Kidney capillary endothelial cell (primary cell): ENCODE results near the gene PDCD2L.
"Not testable (repeated sequence)": the region's sequence is repeated elsewhere in the genome, so short reads cannot be mapped to it uniquely, and the experiment has no call there.

ENCODE experiments used
- DNase-seq: peaks from one replicate; pipeline ENCODE4 v3.0.0-alpha.2; 2018; ENCODE audit warnings: low spot score

Gene PDCD2L

DNA sequence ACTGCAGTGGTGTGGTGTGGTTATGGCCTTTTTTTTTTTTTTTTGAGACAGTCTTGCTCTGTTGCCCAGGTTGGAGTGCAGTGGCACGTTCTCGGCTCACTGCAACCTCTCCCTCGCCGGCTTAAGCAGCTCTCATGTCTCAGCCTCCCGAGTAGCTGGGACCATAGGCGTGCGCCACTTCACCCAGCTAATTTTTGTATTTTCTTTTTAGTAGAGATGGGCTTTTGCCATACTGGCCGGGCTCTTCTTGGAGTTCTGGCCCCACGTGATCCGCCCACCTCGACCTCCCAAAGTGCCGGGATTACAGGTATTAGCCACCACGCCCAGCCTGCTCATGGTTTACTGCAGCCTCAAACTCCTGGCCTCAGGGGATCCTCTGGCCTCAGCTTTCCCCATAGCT is 7.0 kb downstream of the PDCD2L start:
- DNase-seq = no peak

DNA sequence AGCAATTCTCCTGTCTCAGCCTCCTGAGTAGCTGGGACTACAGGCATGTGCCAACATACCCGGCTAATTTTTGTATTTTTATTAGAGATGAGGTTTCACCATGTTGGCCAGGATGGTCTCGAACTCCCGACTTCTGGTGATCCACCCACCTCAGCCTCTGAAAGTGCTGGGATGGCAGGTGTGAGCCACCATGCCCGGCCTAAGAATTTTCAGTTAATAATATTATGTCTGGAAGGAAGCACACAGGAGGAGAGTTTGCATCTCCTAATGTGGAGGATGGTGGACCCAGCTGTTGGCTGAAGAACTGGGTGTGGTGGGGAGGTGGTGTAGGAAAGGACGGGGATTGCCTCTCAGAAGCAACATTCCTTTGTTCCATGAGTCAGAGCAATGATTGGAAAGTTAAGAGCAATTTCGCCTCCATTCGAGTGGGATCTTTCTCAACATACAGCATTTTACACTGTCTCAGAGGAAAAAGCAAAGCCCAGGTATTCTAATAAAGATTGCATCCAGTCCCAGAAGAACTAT is 11.9 kb downstream of the PDCD2L start:
- no peak for DNase-seq

DNA sequence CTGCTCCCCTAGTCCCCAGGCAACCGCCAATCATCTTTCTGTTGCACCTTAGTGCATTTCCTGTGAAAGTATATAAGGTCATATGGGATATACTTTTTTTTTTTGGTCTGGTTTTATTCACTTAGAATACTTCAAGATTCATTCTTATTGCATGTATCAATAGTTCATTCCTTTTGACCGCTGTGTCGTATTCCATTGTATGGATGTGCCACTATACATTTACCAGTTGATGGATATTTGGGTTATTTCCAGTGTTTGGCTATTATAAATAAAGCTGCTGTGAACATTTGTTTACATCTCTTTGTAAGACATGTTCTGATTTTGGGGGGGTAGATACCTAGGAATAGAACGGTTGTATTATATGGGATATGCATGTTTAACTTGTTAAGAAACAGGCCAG is 14.1 kb downstream of the PDCD2L start:
- no peak for DNase-seq

DNA sequence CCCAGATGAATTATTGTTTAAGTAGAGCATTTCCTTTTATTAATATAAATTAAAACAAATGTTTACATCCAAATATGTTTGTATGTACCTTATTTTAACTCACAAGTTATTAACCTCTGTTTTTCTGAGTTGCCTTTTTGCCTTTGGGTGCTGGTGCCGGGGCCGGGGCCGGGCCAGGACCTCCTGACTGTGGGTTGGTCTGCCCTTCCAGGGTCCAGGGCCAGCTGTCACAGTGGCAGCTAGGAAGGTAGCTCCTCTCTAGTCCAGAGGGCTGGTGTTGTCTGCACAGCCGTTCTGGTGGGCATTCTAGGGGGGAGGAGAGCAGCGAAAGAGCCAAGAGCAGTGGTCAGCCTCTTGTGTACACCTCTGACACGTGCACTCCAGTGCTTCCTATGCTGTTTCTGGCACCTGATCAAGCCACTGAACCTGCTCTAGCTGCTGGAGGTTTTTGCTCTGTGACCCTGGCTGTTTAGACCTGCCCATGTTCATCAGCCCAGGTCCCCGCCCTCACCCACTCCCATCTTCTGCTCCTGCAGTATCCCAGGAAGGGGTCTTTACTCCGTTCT is 22.0 kb downstream of the PDCD2L start:
- DNase-seq = no peak

DNA sequence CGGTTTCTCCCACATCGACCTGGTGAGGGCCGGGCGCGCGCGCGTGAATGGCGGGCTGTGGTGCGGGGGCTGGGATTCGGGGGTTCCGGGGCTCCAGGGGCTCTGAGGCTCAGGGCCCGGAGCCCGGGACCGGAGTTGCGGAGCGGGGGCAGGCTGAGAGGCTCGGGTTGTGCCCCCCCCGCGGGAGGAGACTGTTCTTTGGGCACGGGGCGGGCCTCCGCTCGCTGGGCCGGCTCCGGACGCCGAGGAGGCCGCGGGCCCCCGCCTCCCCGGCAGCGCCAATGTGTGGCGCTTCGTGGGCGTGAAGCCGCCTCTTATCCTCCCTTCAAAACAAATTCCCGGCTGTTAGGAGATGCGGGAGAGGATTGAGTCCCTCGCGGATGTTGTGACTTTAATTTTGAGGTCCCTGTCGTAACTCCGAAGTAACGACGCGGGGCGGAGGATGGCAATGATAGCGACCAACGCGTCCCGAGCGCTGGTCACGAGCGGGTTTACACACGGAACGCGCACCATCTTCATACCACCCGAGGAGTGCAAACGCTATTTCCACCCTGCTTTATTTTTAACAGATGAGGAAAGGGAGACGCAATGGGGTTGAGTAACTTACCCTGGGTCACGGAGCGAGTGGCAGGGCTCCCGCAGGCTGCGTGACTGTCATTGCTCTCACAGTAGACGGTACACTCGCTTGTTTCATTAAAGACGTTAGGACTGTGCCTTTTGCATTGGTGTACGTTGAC is 24.5 kb downstream of the PDCD2L start:
- peak; percentile 26 for DNase-seq

DNA sequence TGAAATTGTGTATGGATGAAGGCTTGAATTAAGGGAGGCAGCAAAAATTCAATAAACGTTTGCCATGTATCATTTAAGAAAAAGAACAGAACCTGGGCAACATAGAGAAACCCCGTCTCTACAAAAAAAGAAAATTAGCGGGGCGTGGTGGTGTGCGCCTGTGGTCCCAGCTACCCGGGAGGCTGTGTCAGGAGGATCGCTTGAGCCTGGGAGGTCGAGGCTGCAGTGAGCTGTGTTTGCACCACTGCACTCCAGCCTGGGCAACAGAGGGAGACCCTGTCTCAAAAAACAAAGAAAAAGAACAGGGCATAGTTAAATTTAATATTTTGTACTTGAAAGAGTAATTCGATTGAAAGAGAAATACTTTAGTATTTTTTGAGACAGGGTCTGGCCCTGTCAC is 25.4 kb downstream of the PDCD2L start:
- no peak for DNase-seq

DNA sequence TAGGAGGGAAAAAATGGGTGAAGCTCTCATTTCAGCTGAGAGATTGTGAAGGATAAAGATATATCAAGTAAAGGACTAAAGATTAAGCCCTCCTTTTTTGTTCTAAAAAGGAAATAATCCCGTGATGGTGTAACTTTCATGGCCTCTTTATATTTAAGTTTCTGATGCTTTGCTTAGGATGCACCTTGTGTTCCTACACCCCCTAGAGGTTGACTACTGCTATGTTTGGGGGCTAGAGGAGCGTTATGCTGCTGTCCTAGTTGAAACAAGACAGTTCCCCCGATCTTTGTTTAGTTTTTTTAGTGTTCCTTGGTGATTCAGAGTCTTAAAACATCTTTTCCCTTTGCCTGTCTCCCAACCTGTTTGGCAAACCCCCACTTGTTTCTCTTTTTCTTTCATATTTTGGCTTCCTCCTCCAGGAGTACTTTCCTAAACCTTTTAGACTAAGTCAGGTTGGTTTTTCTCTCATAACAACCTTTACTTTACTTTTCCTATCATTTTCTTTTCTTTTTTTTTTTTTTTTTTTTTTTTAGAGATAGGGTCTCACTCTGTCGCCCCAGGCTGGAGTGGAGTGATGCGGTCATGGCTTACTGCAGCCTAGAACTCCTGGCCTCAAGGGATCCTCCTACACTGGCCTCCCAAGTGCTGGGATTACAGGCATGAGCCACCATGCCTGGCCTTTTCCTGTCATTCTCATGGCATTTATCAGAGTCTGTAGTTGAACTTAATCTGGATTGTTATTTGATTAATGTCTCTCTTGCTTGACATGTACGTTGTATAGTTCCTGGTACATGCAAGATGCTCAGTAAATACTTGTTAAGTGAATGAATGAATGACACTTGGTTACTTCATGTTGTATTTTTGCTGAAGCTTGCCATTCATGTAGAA is 26.8 kb downstream of the PDCD2L start:
- DNase-seq = peak; percentile 57

DNA sequence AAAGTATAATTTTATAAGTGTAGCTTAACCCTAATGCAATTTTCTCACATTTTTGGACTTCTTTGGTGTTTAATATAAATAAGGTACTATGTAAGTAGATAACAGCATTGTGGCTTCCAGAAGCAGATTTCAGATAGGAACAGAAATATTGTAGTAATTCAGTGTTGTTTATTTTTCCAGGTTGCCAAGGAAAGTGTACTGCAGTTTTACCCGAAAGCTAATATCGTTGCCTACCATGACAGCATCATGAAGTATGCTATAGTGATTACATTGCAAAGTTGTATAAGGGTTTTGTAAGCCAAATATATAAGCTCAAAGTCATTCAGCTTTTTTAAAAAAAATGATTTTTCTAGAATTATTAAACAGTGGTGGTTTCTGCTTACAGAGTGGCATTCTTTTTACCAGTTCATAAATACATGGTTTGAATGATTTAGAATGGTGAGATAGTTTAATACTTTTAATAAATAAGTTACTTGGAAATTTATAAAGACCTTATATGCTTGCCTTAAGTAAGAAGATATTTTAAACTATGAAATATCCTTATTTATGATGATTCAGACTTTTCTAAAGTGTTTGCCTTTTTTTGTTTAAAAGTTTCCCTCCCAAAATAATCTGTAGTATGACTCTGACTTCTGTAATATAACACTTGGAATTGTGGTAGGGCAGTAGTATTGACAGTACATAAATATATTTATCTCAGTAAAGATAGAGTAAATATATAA is 27.6 kb downstream of the PDCD2L start:
- DNase-seq = no peak

DNA sequence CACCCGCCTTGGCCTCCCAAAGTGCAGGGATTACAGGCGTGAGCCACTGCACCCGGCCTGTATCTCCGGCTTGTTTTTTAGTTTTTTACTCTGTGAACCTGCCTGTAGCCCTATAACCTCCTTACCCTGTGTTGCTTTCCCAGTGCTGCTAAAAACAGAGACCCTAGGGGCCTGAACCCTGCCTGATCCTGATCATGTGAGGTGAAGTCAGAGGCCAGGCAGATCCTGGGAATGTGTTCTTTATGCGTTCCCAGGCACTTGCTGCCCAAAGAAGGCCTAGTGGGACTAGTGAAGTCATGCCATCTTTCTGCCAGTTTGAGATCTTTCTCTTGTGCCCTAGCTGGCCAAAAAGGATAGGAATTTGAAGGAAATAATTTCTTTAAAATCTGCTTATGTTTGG is 28.6 kb downstream of the PDCD2L start:
- DNase-seq = no peak

DNA sequence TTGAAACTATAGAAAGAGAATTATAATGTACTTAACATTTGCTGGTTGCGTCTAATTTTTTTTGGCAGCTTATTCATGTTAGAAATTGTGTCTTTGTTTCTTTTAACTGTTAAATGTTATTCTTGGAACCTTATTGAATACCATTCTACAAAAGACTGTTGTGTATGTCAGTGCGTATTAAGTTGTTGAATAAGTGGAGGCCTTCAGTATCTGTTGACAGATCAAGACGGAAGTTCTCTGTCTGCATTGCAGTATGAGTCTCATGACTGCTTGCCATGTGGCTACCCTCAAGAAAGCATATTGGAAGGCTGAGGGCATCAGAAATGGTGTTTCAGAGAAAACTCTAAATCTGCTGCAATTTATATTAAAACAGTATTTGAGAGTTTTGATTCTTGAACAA is 32.5 kb downstream of the PDCD2L start:
- no peak for DNase-seq

DNA sequence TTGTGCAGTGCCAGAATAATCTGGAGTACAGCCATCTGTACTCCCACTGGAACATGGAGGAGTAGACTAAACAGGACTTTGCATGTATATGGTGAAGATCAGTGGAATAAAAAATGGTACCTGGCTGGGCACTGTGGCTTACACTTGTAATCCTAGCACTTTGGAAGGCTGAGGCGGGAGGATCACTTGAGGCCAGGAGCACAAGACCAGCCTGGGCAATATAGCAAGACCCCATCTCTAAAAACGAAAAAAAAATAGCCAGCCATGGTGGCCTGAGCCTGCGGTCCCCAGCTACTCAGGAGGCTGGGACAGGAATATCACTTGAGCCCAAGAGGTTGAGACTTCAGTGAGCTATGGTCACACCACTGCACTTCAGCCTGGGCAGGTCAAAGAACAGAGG is 44.0 kb downstream of the PDCD2L start:
- DNase-seq = no peak

DNA sequence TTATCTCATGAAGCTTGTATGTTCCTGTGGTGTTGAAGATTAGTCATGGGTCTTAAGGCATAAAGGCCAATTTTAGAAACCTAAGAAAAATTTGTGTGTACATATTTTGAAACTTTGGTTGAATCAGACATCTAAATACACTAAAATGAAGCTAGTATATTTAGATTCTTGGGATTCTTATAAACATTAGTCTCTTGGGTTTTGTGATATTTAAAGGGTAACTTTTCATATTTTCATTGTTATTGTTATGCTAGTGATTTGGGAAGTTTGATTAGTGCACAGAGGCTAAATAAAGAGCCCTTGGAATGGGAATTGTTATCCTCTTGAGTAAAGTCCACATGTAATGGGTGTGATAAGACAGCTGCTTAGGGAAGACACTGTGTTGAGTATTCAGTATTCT is 48.5 kb downstream of the PDCD2L start:
- DNase-seq = no peak

DNA sequence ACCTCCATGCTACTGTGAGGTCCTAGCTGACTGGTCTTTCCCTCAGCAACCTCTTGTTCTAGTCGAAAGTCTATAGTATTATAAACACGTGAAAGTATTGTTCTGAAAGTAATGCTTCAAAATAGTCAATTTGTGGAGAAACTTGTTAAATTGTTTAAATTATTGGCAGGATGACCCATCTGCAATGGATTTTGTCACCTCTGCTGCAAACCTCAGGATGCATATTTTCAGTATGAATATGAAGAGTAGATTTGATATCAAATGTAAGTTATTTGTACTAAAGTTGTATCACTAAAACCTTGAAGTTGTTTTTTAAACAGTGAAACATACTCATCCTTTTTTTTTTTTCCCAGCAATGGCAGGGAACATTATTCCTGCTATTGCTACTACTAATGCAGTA is 49.9 kb downstream of the PDCD2L start:
- no peak for DNase-seq

DNA sequence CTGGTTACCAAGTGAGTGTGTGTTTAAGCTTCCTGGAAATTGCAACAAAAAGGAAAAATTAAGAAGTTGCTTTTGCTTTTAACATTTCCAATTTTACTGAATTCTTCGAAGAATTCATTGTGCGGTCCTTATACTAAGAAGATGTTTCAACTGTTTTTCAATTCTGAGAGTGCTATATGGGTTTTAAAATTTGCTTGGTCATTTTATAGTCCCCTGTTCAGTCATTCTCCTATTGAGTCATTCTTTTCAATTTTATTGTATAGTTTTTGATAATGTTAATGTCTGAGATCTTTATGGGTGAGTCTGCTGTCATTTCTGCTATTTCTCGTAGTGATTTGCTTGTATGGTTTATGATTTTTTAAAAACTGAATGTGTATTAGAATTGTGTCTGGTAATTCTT is 50.5 kb downstream of the PDCD2L start:
- DNase-seq = no peak

DNA sequence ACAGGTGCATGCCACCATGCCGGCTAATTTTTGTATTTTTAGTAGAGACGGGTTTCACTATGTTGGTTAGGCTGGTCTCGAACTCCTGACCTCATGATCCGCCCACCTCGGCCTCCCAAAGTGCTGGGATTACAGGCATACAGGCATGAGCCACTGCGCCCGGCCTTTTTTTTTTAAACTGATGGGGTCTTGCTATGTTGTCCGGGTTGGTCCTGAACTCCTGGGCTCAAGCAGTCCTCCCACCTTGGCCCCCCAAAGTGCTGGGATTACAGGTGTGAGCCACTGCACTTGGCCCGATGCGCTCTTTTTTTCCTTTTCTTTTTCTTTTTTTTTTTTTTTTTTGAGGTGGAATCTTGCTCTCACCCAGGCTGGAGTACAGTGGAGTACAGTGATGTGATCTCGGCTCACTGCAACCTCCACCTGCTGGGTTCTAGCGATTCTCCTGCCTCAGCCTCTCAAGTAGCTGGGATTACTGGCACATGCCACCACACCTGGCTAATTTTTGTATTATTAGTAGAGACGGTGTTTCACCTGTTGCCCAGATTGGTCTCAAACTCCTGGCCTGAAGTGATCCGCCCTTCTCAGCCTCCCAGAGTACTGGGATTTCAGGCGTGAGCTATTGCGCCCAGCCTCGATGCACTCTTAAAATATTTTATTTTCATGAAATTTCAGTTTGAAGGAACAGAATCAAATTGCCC is 51.7 kb downstream of the PDCD2L start:
- not testable (repeated sequence) for DNase-seq

DNA sequence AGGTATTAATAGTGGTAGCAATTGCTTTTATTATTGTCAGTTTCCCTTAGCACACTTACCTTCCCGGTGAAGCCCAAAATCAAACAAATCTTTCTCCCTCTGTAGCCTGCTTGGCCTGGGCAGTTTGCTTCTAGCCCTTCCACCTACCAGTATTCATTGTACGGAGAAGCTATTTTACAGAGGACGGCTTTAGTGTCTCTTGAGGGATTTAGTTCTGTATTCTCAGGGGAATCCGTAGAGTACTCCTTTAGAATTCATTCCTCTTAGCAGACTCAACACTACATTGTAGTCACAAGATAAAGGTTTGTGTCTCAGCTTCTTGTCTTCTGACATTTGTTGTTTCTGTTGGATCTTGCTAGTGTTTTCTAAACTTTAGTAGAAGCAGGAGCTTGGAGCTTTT is 53.2 kb downstream of the PDCD2L start:
- no peak for DNase-seq

DNA sequence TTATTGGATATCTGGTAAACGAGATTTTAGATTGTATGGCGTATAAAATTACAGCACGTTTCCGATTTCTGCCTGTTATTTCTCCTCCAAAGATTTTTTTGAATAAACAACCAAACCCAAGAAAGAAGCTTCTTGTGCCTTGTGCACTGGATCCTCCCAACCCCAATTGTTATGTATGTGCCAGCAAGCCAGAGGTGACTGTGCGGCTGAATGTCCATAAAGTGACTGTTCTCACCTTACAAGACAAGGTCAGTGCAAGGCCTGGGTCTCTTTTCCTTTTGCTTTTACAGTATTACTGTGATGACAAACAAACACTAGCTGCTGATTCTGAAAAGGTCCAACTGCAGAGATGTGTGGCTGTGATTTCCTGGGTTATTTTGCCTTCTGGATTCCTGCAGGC is 54.5 kb downstream of the PDCD2L start:
- no peak for DNase-seq

DNA sequence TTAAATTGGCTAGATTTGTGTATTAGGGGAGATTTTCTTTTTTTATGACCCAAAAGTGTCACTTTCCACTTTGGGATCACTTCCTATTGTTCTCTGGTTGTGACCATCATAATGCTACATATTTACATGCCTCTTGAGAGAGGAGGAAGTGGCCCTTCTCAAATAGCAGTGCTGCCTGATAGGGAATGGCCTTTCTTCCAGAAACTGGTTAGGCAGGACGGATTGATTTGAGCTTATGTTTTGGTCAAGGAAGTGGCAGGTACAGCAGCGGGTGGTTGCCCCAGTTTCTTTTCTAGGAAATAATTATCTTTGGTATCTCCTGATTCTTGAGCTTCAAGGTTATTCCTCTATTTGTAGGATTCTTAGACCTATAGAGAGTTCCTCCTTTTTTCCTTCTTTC is 55.4 kb downstream of the PDCD2L start:
- no peak for DNase-seq

DNA sequence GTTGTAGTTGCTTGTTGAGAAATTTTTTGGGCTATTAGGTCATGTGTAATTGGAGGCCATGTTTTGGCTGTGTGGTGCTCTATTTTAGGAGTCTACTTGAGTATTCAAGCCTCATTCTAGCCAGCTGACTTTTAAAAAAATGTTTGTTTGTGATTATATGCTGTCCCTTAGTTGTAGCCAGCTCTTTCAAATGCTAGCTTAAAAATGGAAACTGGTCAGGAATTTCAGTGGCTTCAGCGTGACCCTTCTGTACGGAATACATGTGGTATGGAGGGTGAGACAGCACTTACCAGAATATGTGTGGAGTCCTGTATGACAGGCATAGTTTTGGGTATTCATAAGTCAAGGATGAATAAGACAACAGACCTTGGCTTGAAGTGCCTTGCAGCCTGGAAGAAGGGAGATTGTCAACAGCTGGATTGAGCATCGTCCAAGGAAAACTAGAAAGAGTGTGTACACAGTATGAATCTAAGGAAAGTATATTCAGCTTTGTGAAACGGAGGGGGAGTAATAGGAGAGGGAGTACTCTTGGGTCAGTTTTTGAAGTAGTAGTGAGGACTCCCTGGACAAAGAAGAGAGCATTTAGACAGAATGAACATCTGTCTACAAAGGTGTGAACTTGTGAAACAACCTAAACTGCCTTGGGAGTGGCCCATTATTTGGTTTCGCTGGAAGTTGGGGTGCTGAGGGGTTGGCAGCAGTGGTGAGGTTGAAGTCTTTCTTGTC is 57.3 kb downstream of the PDCD2L start:
- DNase-seq = no peak

DNA sequence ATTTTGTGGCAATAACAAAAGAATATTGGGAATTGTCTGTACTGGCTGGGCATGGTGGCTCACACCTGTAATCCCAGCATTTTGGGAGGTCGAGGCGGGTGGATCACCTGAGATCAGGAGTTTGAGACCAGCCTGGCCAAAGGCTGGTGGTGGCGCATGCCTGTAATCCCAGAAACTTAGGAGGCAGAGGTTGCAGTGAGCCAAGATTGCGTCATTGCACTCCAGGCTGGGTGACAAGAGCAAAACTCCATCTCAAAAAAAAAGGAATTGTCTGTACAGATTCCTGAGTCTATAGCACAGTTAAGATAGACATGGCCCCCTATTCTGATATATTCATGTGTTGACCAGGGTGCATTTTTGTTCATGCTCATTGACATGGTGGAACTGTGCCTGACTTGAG is 60.6 kb downstream of the PDCD2L start:
- DNase-seq = not testable (repeated sequence)

DNA sequence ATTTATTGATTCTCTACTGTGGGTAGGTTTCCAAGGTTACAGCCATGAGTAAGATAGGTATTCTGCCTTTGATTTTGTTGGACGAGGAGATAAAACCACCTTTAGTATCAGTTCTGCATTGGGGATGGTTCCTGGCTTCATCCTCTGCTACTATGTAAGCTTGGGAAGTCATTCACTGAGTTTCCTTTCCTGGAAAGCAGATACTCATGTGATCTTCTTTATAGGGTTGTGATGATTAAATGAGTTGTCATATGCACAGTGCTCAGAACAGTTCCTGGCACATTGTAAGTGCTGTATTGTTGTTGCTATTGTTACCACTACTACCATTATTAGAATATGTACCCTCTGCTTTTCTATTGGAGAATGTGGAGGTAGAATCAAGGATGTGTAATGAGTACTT is 64.2 kb downstream of the PDCD2L start:
- peak; percentile 73 for DNase-seq
